OCI-M2 (cell line): ENCODE results near the gene STK33.

Source experiments
- DNase-seq: peaks from one replicate; lab custom pipeline; 2025; ENCODE audit not compliant: unreplicated experiment; lab: John Stamatoyannopoulos, UW

STK33 gene

GRCh38 chr11:8593935-8594909 lies at the start of gene STK33:
Gene STK33 (minus strand): TSS chr11:8594228. CDS start chr11:8474905, 119,323 bp downstream.
- DNase-seq: no peak

GRCh38 chr11:8642196-8642841 lies 48.3 kb upstream of the STK33 start:
- DNase-seq: no peak

GRCh38 chr11:8641332-8641731 lies 47.3 kb upstream of the STK33 start:
- DNase-seq: no peak

DNA sequence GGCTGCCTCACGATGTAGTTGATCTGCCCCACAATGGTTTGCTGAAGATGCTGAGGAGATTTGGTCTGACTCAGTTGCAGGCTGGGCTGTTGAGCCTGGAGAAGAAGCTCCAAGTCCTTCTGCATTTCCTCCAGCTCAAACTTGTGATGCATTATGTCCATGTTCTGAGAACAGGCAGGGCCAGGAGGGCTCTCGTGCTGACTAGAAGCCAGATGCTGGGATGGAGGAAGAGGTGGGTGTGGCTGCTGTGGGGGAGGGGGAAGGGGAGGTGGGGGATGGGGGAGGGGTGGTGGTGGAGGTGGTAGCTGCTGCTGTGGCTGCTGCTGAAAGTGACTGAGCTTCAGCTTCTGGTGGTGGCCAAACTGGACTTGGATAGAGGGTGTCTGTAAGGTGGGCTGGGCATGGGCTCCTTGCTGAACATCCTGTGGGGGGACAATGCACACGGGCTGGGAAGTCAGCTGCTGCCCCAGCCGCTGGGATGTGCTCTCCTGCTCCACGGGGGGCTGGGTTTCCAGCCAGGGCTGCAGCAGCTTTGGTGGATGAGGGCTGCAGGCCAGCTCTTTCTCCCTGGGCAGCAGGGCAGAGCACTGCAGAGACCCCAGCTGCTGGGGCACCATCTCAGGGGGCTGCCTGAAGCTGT lies 46.4 kb upstream of the STK33 start:
- no peak for DNase-seq

GRCh38 chr11:8639655-8640054 lies 45.6 kb upstream of the STK33 start:
- no peak for DNase-seq

GRCh38 chr11:8638300-8638699 lies 44.3 kb upstream of the STK33 start:
- DNase-seq: no peak

- DNase-seq: no peak
Measured at GRCh38 chr11:8636127-8636526, 42.1 kb upstream of the STK33 start.

DNA sequence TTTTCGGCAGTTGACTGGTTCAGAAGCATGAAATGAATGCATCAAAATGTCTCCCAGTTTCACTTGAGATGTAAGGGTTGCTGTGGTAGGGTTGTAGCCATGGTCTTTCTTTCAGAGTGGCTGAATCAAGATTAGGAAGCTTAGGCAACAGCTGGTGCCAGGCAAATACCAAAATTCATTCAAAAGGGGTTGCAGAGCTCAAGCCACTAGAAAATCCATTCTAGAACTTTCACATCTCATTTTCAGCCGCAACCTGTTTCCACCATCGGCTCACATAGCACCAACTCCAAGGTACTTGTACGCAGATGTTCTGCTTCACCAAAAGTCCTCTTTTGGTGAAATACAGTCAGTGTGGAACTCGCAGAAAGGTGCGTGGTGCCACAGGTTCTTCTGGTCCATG lies 40.5 kb upstream of the STK33 start:
- DNase-seq: no peak

GRCh38 chr11:8631395-8632118 lies 37.5 kb upstream of the STK33 start:
- no peak for DNase-seq

- DNase-seq: no peak
Measured at GRCh38 chr11:8624698-8625097, 30.7 kb upstream of the STK33 start.

GRCh38 chr11:8621147-8621546 lies 27.1 kb upstream of the STK33 start:
- no peak for DNase-seq

DNA sequence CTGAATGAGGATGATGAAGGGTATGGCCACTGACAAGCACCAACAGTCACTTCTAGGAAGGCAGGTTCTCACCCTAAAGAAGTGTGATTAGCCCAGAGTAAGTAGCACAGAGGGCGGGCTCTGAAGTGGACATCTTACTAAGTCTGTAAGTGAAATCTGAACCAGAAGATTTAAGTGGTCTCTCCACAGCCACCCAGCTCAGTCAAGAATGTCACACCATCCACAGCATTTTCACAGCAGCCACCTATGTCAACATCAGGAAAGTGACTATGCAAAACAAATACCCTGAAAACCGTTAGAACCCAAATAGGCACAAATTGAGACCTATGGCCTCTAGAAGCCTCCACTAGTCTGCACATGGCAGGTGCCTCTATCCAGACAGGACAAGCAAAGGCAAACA lies 23.0 kb upstream of the STK33 start:
- no peak for DNase-seq

DNA sequence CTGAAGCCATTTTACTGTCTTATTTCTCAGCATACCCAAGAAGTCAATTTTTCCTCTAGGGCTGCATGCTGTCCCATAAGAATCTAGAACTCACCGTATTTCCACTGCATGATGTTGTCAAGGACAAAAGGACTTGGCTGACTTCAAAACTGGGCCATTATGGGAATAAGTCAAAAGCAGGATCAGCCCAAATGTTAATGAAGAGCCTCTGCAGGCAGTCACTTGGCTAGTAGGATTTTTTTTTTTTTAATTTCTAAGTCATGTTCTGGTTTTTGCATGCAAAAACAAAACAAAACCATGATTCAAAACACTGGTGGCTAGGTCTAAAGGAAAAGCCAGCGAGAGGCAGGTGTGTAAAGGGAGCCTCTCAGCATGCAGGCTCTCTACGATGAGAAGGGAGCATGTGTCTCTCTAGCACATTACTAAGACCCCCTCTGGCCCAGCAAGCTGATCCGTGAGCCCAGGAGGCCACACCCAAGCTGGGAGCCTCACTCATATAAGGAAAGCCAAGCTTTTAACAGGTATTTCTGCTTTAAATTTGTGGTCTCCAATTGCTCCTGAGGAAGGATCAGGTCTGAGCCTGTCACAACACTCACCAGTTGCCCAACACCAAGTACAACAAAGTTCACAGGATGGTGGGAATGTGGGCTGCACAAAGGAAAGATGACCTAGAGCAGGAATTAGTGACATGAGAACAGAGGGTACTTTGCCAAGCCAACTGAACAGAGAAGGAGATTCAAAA lies 21.4 kb upstream of the STK33 start:
- DNase-seq: no peak

DNA sequence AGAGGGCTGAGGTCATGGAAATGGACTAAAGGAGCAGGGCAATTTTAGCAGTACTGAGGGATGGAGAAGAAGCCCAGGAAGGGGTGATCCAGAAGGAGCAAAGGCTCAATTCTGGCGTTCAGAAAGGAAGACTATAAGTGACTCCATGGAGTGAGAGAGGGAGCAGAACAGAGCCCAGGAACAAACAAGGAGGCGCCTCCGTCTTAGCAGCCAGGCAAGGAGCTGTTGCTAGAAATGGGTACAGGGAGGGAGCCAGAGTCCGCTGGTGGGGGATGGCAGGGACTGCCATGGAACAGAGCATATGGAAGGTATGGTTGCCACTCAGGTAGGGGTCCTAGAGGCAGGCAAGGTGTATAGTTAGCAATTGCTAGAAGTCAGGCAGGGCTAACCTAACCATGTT lies 20.5 kb upstream of the STK33 start:
- DNase-seq: no peak

DNA sequence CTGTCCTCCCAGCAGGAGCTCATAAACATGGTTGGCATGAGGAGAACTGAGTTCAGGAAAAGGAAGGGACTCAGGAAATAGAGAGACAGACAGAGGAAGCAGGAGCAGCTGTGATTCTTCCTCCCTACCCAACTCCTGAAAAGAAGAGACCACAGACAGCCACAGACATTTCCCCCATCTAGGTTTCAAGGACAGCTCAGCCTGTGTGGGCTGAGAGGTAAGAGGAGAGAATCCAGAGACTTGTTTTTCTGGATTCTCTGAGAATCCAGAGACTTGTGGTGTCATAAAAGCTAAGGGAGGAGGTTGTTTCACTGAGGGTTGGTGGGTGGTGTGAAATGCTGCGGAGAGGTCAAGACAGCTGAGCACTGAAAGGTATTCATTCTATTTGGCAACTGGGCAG lies 19.0 kb upstream of the STK33 start:
- DNase-seq: no peak

GRCh38 chr11:8612522-8612921 lies 18.5 kb upstream of the STK33 start:
- DNase-seq: no peak

DNA sequence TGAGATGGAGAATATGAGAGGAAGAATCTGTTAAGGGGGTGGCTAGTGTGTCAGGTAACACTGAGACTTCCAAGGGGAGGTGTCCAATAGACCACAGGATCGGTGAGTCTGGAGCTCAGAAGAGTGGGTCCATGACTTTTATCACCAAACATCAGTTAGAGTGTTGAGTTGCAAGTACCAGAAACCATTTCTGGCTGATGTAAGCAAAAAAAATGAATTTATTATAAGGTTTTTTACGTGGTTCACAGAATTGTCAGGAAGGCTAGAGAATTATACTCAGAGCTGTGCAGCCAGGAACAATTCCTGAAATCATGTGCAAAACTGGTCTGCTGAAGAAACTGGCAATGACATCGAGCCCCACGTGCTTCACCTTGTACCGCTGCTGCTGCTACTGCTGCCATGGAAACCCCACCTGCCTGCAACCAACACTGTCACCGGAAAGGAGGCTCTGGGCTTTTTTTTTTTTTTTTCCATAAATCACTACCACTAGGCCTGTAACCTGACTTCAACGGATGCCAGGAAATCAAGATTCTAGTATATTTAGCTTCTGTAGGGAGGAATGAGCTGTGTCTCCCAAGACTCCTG lies 16.6 kb upstream of the STK33 start:
- DNase-seq: no peak

DNA sequence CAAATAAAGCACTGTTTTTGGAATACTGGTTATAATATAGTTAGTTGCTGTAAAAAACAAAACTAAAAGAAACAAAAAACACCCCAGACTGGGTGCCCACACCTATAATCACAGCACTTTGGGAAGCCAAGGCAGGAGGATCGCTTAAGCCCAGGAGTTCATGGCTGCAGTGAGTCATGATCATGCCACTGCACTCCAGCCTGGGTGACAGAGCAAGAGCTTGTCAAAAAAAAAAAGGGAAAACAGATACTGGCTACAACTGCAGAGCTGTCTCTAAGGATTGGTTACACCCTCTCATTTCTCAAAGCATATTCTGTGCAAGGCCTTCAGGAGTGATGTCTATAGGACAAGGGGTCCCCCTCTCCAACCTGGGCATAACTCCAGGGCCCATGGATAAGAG lies 14.6 kb upstream of the STK33 start:
- DNase-seq: no peak

DNA sequence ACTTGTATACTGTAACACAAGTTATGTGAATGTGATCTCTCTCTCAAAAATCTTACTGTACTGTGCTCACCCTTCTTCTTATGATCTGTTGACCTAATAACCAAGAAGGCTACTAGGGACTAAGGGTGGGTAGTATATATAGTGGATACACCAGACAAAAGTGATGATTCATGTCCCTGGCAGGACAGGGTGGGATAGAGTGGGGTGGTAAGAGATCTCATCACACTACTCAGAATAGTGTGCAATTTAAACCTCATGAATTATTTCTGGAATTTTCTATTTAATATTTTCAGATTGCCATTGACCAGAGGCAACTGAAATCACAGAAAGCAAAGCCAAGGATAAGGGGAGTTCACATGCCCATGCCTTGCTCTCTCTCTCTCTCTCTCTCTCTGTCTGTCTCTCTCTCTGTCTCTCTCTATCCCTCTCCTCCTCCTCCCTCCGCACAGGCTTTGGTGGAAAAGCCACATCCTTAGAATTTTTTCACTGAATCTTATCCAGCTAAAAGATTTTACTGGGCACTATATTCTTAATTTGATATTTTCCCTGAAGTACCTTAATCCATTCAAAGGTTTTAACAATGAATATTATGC lies 12.0 kb upstream of the STK33 start:
- no peak for DNase-seq
